T-helper 1 cell treated with Interleukin-12 subunit alpha and Interleukin-12 subunit beta and Interleukin-4 antibody, amounts not matched to agents 30 μg/mL and 1 μg/mL, for 36 hours (primary cell): Measurements from ENCODE around the gene CHEK1.
"Not testable (repeated sequence)": the region's sequence is repeated elsewhere in the genome, so short reads cannot be mapped to it uniquely, and the experiment has no call there.

ENCODE experiments used
- H3K27ac Mint-ChIP-seq: one replicate; pipeline ENCODE4 v1.8.0; 2021; ENCODE audit warnings: mild to moderate bottlenecking, mixed read lengths
- H3K27me3 Mint-ChIP-seq: one replicate; pipeline ENCODE4 v1.8.0; 2021; ENCODE audit warnings: low read depth, mixed read lengths
- H3K36me3 Mint-ChIP-seq: one replicate; pipeline ENCODE4 v1.8.0; 2021; ENCODE audit warnings: low read depth, mixed read lengths
- H3K4me1 Mint-ChIP-seq: one replicate; pipeline ENCODE4 v1.8.0; 2021; ENCODE audit warnings: low read depth, mixed read lengths
- H3K4me3 Mint-ChIP-seq: one replicate; pipeline ENCODE4 v1.8.0; 2021; ENCODE audit warnings: mild to moderate bottlenecking, moderate library complexity, mixed read lengths
- H3K9me3 Mint-ChIP-seq: one replicate; pipeline ENCODE4 v1.8.0; 2021; ENCODE audit warnings: mixed read lengths

The CHEK1 gene

DNA sequence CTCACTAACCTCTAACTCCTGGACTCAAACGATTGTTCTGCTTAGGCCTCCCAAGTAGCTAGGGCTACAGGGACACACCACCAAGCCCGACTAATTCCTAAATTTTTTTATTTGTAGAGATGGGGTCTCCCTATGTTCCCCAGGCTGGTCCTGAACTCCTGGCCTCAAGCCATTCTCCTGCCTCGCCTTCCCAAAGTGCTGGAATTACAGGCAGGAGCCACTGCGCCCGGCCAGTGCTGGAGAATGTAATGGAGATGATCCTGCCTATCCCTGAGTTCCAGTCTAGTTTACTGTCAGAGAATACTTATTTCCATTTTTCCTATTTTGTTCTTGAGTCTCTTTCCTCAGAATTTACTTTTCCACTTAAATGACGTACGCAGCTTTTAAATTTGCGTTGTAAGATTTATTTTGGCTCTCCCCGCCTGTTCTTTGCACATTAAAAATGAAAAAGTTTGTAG is at the start of gene CHEK1:
Gene CHEK1 (plus strand): TSS at position 408 of the 458 bp plus-strand sequence. CDS start 1,606 bp downstream, outside the sequence.
- H3K36me3 Mint-ChIP-seq = peaks cover 37% of the 10 kb centered on the region
- no peaks in the 10 kb centered on the region for H3K27me3 Mint-ChIP-seq
- peak within 1 kb of the TSS; percentile 98 for H3K27ac Mint-ChIP-seq

DNA sequence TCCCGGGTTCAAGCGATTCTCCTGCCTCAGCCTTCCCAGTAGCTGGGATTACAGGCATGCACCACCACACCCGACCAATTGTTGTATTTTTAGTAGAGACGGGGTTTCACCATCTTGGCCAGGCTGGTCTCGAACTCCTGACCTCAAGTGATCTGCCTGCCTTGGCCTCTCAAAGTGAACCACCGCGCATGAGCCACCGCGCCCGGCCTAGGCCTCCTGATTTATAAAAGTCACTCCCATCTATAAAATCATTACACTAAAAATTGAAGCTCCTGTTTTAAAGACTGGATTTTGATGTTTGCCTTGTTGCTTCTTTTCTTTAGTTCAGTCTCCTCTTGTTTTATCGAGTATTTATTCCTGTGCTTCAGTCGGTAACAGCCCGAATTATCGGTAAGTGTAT is 47.8 kb upstream of the CHEK1 start:
- H3K27ac Mint-ChIP-seq, H3K4me1 Mint-ChIP-seq, H3K9me3 Mint-ChIP-seq, H3K4me3 Mint-ChIP-seq, H3K27me3 Mint-ChIP-seq: not testable (repeated sequence)
- peaks cover 43% of the 10 kb centered on the region for H3K36me3 Mint-ChIP-seq

More for the DNA sequence above, at the start of gene CHEK1:
- Mint-ChIP-seq H3K4me3 (peak within 1 kb of the TSS; percentile 98), H3K9me3 (no peaks in the 10 kb centered on the region), H3K4me1 (peaks cover 31% of the 10 kb centered on the region)

DNA sequence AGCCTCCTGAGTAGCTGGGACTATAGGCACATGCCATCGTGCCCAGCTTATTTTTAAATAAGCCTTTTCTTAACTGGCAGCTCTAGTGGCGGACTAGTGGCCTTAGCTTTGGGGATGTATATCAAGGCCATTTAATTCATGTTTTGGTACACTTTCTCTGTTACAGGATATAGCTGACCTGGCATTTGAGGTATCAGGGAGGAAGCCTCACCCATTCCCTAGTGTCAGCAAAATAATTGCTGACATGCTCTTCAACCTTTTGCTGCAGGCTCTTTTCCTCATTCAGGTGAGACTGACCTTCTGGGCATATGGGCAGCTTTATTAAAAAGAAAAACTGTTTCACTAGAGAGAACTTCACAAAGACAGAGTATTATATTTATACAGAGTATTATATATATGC is 46.2 kb upstream of the CHEK1 start:
- Mint-ChIP-seq H3K4me1 (no peaks in the 10 kb centered on the region), H3K27me3 (no peaks in the 10 kb centered on the region), H3K4me3 (no peak overlapping the region), H3K9me3 (no peaks in the 10 kb centered on the region), H3K27ac (no peak overlapping the region), H3K36me3 (peaks cover 46% of the 10 kb centered on the region)

DNA sequence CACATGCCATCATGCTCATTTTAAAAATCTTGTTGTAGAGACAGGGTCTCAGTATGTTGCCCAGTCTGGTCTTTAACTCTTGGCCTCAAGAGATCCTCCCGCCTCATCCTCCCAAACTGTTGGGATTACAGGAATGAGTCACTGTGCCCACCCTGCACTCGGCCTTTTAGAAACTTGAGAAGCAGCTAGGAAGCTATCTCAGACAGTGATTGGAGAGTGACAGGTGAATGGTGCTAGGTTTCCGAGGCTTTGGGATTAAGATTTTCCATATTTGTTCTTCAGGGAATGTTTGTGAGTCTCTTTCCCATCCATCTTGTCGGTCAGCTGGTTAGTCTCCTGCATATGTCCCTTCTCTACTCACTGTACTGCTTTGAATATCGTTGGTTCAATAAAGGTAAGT is 45.2 kb upstream of the CHEK1 start:
- Mint-ChIP-seq H3K9me3 (no peaks in the 10 kb centered on the region), H3K4me3 (no peak overlapping the region), H3K4me1 (no peaks in the 10 kb centered on the region), H3K27me3 (no peaks in the 10 kb centered on the region), H3K27ac (no peak overlapping the region), H3K36me3 (peaks cover 48% of the 10 kb centered on the region)

DNA sequence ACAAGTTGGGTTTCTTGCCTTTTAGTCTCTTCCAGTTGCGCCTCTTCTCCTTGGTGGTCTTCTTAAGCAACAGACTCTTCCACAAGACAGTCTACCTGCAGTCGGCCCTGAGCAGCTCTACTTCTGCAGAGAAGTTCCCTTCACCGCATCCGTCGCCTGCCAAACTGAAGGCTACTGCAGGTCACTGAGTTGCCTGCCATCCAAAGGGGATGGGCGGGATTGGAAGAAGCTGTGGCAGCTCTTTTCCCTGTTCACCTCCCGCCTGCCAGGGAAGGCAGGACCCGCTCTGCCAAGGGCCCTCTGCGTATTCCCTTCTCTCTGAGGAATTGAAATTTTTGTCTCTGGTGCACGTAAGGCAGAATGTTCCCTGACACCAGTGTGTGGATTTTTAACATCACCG is 41.5 kb upstream of the CHEK1 start:
- peaks cover 4% of the 10 kb centered on the region for H3K4me1 Mint-ChIP-seq
- no peaks in the 10 kb centered on the region for H3K9me3 Mint-ChIP-seq
- H3K27me3 Mint-ChIP-seq = no peaks in the 10 kb centered on the region
- no peak overlapping the region for H3K27ac Mint-ChIP-seq
- peaks cover 35% of the 10 kb centered on the region for H3K36me3 Mint-ChIP-seq
- no peak overlapping the region for H3K4me3 Mint-ChIP-seq

DNA sequence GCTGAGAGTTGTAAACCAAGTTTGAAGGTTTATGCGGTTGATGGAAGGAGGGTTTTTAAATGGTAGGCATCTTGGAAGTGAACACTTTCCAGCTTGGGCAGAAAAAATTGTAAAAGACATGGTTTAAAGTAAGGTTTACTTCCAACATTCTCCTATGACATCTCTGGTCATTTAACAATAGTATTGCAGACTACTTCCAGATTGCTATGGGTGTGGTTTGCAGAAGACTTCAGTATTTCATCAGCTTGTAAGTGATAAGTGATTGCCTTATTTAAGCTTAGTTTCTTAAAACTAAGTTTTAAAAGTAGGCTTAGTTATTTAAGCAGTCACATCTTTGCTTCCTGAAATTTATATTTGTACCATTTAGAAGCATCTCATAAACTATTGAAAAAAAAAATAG is 39.5 kb upstream of the CHEK1 start:
- peaks cover 5% of the 10 kb centered on the region for H3K4me1 Mint-ChIP-seq
- H3K4me3 Mint-ChIP-seq = no peak overlapping the region
- peaks cover 24% of the 10 kb centered on the region for H3K36me3 Mint-ChIP-seq
- H3K27me3 Mint-ChIP-seq = no peaks in the 10 kb centered on the region
- H3K27ac Mint-ChIP-seq = no peak overlapping the region
- no peaks in the 10 kb centered on the region for H3K9me3 Mint-ChIP-seq

DNA sequence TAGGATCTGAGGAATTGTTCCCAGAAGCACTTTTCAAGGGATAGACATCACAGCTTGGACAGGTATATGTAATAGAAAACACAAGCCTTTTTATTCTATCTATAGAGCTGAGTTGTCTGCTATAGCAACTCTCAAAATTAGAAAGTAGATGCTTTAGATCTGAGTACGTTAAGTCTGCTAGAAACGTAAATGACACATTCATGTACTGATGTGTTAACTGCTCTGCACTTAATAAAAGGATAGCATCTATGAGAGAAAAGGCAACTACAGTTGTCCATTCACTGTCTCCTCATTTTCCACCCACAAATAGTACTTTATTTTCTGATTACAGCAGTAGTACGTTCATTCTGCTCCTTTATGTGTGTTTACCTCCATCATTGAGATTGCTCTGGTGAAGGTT is 38.3 kb upstream of the CHEK1 start:
- Mint-ChIP-seq H3K9me3 (no peaks in the 10 kb centered on the region), H3K36me3 (peaks cover 18% of the 10 kb centered on the region), H3K4me1 (peaks cover 11% of the 10 kb centered on the region)

DNA sequence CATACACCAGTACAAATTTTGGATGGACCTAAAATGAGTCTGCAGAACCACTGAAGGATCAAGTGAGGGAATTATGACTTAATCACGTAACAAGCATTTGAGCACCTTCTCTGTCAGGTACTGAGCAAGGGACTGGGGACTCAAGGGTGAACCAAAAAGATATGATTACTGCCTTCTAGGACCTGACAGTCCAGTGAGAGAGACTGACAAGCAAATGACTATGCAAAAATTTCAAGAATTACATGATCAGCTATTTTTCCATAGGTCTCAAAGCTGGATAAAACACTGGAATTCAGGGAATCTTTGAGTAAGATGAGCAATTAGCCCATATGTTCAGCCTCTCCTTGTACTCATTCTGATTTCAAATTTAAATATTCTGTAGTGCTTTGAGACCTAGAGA is 37.5 kb upstream of the CHEK1 start:
- Mint-ChIP-seq H3K9me3 (no peaks in the 10 kb centered on the region), H3K4me3 (no peak overlapping the region), H3K4me1 (peaks cover 13% of the 10 kb centered on the region)

More for the DNA sequence above, 38.3 kb upstream of the CHEK1 start:
- no peak overlapping the region for H3K27ac Mint-ChIP-seq
- H3K4me3 Mint-ChIP-seq = no peak overlapping the region
- H3K27me3 Mint-ChIP-seq = no peaks in the 10 kb centered on the region

DNA sequence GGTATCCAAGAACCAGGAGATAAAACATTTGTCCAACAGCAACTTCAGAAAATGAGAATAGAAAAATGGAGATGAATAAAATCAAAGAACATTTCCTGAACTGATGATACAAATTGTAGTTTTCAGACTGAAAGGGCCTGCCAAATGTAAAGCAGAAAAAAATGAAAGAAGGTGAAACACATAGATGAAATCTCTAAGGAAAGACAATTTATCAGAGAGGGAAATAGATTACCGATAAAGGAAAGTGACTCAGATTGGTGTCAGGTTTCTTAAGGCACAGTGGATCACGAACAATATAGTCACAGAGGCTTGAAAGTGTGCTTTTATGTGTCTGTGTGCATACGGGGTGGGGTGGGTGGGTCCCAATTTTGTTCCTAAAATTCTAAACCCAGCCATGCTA is 36.5 kb upstream of the CHEK1 start:
- H3K9me3 Mint-ChIP-seq = no peaks in the 10 kb centered on the region
- no peak overlapping the region for H3K4me3 Mint-ChIP-seq
- peaks cover 22% of the 10 kb centered on the region for H3K36me3 Mint-ChIP-seq
- no peaks in the 10 kb centered on the region for H3K27me3 Mint-ChIP-seq
- peaks cover 14% of the 10 kb centered on the region for H3K4me1 Mint-ChIP-seq
- no peak overlapping the region for H3K27ac Mint-ChIP-seq

More for the DNA sequence above, 37.5 kb upstream of the CHEK1 start:
- H3K27me3 Mint-ChIP-seq = no peaks in the 10 kb centered on the region
- H3K27ac Mint-ChIP-seq = no peak overlapping the region
- peaks cover 18% of the 10 kb centered on the region for H3K36me3 Mint-ChIP-seq

DNA sequence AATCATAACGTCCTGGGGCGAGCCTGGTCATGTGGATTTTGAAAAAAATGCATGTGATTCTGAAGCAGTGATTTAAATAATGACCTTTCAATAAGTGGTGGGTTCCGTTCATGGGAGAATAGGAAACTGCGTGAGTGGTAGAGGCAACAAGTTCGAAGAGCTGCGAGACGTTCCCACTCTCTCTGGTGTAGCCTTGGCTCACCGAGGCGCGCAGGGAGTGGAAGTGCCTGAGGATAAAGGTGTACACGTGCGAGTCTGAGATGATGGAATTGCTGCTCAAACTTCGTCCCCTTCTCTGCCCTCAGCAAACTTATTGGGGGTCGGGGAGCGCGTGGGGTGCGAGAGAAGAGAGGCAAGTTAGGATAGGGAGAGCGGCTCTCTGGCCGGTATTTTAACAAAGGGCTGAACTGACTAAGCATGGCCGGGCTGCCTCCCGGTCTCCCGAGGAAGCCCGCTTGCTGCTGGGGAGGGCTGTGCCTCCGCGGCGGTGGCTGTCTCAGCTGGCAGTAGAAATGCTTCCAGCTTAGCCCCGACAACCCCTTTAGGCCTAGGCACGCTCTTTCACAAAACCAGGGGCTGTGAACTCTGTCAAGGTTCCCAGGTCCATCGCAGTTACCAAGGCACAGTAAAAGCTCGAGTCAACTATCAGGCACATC is 33.2 kb upstream of the CHEK1 start:
- peak overlapping the region; percentile 95 for H3K27ac Mint-ChIP-seq
- peaks cover 37% of the 10 kb centered on the region for H3K4me1 Mint-ChIP-seq
- no peaks in the 10 kb centered on the region for H3K9me3 Mint-ChIP-seq

DNA sequence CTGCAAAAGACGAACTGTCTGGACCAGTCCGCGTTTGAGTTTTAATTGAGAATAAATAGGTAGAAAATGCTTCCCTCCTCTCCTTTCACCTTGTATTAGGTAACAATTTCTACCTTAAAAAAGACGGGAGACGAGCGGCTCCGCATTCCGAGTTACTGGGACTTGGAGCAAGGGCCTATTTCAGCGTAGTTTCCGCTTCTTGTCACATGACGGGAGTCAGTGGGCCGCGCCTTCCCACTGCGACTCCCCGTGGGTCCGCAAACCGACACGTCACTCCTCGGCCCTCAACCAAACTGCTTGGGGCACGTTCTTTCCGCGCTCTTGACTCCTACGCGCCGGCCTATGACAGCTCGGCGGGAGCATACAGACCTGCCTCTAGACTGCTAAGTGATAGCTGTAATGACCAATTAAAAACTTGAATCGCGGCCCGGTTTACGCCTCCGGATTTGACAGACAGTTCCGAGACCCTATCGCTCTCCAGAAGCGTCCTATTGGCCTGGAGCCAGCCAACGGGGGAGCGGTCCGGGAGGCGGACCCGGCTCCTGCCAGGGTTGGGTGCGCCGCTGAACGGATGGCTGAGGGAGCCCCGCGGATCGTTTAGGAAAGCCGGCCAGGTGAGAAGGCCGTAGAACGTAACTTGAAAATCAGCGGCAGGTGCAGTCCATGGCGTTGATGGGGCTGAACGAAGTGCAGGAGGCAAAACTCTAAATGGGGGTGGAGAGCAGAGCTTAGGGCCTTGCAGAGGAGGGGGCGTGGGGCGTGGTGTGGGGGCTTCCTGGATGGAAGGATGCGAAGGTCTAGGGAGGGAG is 32.5 kb upstream of the CHEK1 start, which contains the start of gene STT3A:
Gene STT3A (plus strand): TSS at position 548 of the 809 bp plus-strand sequence. CDS start 3,064 bp downstream, outside the sequence.
- peak within 1 kb of the TSS; percentile 95 for H3K27ac Mint-ChIP-seq
- no peaks in the 10 kb centered on the region for H3K9me3 Mint-ChIP-seq
- peaks cover 41% of the 10 kb centered on the region for H3K4me1 Mint-ChIP-seq
- H3K36me3 Mint-ChIP-seq = peaks cover 24% of the 10 kb centered on the region
- no peaks in the 10 kb centered on the region for H3K27me3 Mint-ChIP-seq
- H3K4me3 Mint-ChIP-seq = peak within 1 kb of the TSS; percentile 99

More for the DNA sequence above, 33.2 kb upstream of the CHEK1 start:
- Mint-ChIP-seq H3K27me3 (no peaks in the 10 kb centered on the region), H3K36me3 (peaks cover 19% of the 10 kb centered on the region), H3K4me3 (peak overlapping the region; percentile 99)

DNA sequence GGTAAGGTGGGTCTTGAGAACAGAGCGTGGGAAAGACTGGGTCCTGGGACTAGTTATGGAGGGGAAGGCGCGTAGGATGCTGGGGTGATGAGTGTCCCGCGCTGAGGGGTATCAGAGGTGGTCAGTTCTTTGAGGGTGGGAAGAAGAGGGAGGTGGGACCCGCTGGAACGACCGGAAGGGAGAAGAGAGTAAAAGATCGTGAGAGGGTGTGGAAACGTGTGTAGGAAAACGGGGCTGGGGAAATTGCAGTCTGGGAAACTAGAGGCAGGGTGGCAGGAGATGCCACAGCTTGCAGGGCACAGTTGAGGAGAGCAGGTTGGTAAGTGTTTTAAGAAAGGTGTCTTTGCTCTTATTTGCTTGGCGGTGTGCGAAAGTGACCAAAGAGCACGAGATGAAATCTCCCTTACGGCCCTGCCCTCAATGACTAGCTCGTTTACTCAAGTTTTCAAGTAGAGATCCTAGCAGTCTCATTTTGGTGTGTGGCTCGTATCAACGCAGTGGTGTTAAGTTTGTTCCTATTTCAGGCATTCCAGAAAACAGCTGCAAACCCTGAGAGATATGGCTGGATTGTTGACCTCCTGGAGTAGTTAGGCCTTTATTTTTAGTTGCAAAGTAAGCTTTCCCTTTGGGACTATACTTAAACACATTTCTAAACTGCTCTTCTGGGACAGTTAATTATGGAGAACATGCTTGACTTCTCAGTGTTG is 31.7 kb upstream of the CHEK1 start:
- Mint-ChIP-seq H3K36me3 (peaks cover 26% of the 10 kb centered on the region), H3K4me1 (peaks cover 40% of the 10 kb centered on the region), H3K9me3 (no peaks in the 10 kb centered on the region), H3K27me3 (no peaks in the 10 kb centered on the region), H3K4me3 (peak overlapping the region; percentile 99), H3K27ac (peak overlapping the region; percentile 95)

DNA sequence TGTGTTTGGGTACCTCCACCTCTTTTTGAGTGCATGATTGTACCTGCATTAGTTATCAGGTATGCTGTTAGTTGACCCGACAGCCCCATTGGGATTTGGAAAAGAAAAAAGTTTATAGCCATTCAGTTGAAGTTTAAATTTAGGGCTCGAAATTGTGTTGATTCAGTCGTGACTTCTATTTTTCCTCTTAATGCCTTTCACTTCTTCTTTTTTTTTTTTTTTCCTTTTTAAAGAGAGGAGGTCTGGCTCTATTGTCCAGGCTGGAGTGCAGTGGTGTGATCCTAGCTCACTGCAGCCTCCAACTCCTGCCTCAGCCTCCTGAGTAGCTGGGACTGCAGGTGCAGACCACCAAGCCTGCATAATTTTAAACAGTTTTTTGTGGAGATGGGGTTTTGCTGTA is 30.0 kb upstream of the CHEK1 start:
- H3K27me3 Mint-ChIP-seq = no peaks in the 10 kb centered on the region
- H3K4me3 Mint-ChIP-seq = peak overlapping the region; percentile 62
- peaks cover 34% of the 10 kb centered on the region for H3K36me3 Mint-ChIP-seq
- no peaks in the 10 kb centered on the region for H3K9me3 Mint-ChIP-seq
- no peak overlapping the region for H3K27ac Mint-ChIP-seq
- peaks cover 36% of the 10 kb centered on the region for H3K4me1 Mint-ChIP-seq

DNA sequence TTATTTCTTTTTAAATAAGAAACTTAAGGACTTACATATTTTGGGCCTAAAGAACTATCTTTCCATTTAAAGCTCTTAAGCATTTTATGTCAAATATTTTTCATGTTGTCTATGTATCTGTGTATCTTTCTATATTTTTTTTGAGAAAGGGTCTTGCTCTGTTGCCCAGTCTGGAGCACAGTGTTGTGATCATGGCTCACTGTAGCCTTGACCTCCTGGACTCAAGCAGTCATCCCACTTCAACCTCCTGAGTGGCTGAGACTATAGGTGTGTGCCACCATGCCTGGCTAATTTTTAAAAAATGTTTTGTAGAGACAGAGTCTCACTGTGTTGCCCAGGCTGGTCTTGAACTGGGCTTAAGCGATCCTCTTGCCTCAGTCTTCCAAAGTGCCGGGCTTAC is 24.3 kb upstream of the CHEK1 start:
- Mint-ChIP-seq H3K27me3 (no peaks in the 10 kb centered on the region), H3K36me3 (peaks cover 48% of the 10 kb centered on the region), H3K9me3 (no peaks in the 10 kb centered on the region), H3K27ac (no peak overlapping the region), H3K4me3 (no peak overlapping the region), H3K4me1 (peaks cover 15% of the 10 kb centered on the region)
